ENCODE data around the gene LIMS1. TPM values are rescaled to one million over a fixed set of nuclear protein-coding genes. Genes with fewer than 3 reads are reported as not detected.
"Not testable (repeated sequence)": the region's sequence is repeated elsewhere in the genome, so short reads cannot be mapped to it uniquely, and the experiment has no call there.

The LIMS1 gene
- polyA plus RNA-seq, 10 donors = 34.1 to 54.2 (median 50.2) TPM

DNA sequence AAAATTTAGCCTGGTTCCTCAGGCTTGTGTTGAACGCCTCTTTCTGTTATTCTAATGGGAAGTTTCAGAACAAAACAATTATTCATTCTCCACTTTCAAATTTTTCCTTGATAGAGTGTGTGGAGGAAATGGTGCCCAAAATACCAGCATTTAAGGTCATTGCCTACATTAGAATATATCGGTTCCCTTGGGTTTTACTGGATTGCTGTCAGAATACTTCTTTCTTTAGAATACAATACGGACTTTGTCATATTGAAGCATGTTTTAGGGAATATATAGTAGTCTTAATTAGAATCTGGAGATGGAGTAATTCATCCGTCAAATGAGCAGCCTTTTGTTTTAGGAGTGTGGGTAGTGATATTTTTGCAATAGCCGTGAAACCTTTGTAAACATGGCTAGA, 13.3 kb downstream of the LIMS1 start:
- DNase-seq = no peak

DNA sequence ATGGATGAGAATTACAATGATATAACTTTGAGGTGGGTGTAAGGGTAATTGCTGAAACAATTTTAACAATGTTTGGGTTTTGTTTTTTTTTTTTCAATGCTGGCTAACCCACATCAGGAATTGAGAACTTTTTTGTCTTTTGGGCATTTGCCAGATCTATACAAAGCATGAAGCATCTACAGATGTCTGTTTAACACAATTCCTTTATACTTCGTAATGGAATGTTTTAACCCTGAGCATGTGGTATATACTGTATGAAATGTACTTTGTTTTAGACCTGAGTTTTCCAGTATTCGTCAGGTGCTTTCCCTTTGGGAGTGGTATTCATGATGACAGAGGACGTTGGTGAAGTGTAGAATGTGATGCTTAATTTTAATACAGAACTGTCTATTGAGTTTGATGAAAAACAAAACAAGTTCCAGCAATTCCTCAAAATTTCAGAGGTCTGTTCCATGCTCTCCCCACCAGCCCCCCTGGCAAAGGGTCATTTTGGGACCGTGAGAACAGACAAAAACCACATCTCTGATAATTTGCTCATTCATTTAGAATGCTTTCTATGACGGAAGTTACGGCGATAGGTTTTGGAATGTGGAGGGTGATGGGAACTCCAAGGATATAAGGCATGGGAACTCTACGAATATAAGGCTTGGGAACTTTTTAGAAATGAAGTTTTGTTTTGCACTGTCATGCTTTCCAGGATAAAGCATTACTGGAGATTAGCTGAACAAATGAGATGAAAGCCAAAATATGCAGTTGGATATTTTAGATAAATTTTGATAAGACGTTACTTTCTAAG, 14.1 kb downstream of the LIMS1 start:
- peak in 2 of 3 donors; percentile 51 to 57 for DNase-seq

DNA sequence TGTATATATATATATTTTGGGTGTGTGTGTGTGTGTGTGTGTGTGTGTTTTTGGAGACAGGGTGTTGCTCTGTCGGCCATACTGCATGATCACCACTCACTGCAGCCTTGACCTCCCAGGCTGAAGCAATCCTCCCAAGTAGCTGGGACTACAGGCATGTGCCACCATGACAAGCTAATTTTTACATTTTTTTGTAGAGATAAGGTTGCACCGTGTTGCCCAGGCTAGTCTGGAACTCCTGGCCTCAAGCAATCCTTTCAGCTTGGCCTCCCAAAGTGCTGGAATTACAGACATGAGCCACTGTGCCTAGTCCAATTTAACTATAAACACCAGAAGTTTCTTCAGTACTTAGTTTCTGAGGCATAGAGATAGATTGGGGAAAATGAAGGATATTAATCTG, 18.3 kb downstream of the LIMS1 start:
- no peak for DNase-seq

GRCh38 chr2:108553209-108553919, 19.1 kb downstream of the LIMS1 start:
- no peak for DNase-seq

GRCh38 chr2:108554528-108554927, 20.3 kb downstream of the LIMS1 start:
- no peak for DNase-seq

DNA sequence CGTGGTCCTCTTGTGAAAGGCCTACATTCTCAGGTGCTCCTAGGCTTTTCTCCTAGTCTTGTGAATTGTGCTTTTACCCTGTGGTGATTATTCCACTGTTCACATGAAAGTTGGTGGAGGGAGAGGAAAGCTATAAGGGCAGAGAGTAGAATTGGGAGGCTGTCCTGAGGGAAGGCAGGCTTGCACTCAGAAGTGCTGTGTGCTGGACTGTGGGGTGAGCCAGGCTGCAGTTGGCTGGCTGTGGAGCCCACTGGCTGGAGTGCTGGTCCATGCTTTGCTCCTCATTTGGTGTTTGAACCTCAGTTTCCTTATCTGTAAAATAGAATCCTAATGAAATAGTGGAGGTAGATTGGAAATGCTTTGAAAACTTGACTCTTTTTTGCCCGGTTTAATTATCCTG, 21.3 kb downstream of the LIMS1 start:
- no peak for DNase-seq

- DNase-seq = not testable (repeated sequence)
Measured at GRCh38 chr2:108556581-108556980, 22.3 kb downstream of the LIMS1 start.

- no peak for DNase-seq
Measured at GRCh38 chr2:108560241-108560811, 26.1 kb downstream of the LIMS1 start.

- no peak for DNase-seq
Measured at GRCh38 chr2:108560895-108561530, 26.7 kb downstream of the LIMS1 start.

DNA sequence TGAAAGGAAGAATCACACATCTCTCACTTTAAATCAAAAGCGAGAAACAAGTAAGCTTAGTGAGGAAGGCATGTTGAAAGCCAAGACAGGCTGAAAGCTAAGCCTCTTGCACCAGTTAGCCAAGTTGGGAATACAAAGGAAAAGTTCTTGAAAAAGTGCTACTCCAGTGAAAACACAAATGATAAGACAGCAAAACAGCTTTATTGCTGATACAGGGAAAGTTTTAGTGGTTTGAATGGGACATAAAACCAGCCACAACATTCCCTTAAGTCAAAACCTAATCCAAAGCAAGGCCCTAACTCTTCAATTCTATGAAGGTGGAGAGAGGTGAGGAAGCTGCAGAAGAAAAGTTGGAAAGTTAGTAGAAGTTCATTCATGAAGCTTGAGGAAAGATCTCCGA, 28.0 kb downstream of the LIMS1 start:
- no peak for DNase-seq

- no peak for DNase-seq
Measured at GRCh38 chr2:108564510-108564909, 30.2 kb downstream of the LIMS1 start.

- DNase-seq = no peak
Measured at GRCh38 chr2:108565778-108566375, 31.6 kb downstream of the LIMS1 start.

DNA sequence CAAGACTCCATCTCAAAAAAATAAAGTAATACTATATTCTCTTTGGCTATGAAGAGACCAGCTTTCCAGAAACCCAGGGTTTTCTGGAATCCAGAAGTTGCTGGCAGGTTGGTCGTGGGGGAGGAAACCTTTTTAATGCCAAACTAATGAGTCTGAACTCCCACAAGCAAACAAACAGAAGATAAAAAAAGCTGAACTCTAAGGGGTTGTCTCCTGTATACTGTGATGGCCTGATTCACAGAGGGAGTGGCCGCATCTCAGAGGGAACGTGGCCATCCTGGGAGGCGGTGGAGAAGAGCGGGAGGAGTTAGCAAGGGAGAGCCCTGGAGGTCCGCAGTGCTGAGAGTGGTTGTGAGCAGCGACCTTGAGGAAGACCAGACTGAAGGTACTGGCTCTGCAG, 36.1 kb downstream of the LIMS1 start:
- DNase-seq = no peak

DNA sequence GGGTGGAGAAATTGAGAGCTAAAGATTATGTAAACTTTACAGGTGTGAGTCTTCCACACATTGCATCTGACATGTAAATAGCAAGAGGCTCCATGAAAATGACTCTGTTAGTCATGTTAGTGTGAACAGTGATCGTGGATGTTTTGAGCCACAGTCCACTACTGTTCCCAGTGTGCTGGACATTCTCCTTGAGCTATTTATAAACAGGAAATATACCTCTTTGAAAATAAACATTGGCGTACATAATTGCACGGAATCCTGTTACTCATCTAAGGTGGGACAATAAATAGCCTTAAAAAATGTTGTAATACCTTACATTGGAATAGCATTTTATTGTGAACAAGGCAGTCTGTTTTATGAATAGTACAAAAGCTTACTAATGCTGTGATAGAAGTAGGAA, 37.0 kb downstream of the LIMS1 start:
- no peak for DNase-seq

DNA sequence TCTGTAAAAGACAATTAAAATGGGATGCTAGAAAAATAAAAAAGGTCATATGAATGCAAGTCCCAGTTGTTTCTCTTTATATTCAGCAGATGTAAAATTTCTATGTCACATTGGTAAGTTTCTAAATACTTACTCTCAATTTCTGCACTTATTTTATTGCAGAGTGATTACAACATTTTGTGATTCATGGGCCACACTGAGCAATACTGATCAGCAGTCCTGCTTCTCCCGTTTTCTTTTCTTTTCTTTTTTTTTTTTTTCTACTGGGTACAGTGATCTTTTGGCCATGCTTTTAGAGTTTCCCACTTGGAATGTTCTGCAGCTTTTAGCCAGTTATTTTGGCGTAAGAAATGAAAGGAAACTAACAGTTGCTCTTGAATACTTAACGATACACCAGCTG, 38.8 kb downstream of the LIMS1 start:
- no peak for DNase-seq

DNA sequence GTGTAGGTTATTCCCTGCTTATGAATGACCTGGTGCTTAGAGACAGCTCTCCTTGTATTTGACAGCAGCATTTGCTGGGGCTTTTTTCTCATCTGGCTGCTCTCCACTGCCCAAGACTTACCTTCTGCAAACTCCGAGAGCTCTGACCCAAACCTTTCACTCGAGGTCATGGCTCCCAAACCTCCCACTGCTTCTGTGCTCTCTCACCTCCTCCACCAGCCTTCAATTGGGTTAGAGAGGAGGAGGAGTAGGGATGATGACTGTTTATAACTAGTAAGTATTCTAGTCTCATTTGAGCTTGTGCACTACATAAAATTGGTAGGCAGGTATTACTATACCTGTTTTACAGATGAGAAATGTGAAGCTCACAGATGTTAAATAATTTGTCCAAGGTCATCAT, 40.1 kb downstream of the LIMS1 start:
- DNase-seq = no peak

DNA sequence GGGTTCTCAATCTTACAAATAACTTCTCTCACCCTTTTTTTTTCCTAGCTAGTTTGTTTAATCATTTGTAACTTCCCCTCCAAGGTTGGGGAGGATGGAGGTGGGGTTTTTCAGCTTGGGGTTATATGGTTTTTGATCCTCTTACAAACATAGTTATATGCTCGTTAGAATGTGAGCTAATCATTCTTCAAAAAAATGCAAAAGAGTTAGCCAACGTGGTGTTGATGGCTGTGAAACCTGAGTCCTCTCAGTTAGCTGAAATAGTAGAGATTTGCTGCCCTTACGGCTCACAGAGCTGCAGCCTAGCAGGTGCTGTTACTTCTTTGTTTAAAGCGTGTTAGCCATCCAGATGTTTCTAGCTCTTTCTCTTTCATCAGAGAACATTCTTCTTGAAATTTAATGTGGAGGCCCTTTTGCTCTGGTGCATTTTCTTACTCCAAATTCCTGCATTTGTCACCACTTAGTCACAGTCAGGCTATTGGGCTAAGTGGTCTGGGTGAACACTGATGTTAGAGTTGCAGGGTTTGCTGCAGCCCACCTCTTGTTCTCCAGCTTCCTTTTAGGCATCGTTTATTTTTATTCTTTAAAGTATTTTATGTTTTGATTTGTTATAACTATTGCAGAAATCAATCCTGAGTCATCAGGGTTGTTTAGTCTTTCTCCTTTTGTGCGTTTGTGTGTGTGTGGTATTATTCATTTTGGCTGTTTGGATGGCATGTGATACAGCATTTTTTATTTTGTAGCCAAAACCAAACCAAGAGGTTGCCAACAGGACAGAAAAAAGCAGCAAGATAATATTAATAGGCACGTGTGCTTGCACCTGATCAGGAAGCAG, 41.1 kb downstream of the LIMS1 start:
- peak in 1 of 3 donors; percentile 68 for DNase-seq

- no peak for DNase-seq
Measured at GRCh38 chr2:108577099-108577498, 42.8 kb downstream of the LIMS1 start.

DNA sequence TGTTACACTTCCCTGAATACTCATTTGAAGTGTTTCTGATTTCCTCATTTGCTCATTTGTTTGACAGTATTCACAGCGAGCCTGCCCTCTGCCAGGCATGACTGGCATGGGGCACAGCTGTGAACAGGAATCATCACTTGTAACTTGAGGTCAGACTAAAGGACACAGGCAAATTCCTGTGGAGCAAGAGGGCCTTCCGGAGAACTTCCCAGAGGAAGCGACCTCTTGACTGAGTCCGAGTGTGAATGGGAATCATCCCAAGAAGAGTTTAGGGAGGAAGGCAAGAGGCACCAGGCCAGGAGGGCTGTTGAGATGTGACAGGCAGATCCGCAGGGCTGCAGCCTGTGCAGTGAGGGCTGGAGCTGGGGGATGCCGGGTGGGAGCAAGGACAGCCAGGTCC, 45.4 kb downstream of the LIMS1 start:
- peak in 1 of 3 donors; percentile 49 for DNase-seq

DNA sequence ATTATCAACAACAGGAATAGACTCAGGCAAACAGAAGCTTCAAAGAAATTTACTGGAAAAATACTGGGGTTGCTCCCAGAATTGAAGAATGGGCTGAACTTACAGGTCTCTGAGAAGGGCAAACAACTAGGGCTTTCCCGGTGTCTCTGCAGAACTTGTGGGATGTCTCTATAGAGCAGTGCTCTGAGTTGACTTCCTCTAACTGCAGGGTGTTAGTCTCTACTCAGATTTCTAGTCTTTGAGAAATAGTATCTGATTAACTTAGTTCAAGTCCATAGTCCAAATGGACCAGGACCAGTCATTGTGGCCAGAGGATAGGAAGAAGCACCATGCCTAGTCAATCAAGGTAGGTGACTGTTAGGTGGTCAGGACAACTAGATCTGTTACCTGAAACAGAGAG, 45.8 kb downstream of the LIMS1 start:
- no peak for DNase-seq

GRCh38 chr2:108583903-108584520, 49.7 kb downstream of the LIMS1 start:
- peak; percentile 77 to 89 (median 83) for DNase-seq

Measured in muscle of back (tissue), 11 donors.